OCI-LY3 (cell line): ENCODE data around the gene RALGAPB.
"Not testable (repeated sequence)": the region's sequence is repeated elsewhere in the genome, so short reads cannot be mapped to it uniquely, and the experiment has no call there.

ENCODE experiments used
- CTCF ChIP-seq: fragments of 200-600, 300-600 bp; sonication (generic); IDR thresholded peaks from 2 replicates; pipeline ENCODE4 v1.5.1; 2014; ENCODE audit warnings: antibody characterized with exemption, low read length, low read depth
- EZH2phosphoT487 ChIP-seq: fragments of 200-600 bp; shearing (Covaris generic); IDR thresholded peaks from 2 replicates; pipeline ENCODE4 v1.6.1; 2018; ENCODE audit warnings: antibody characterized with exemption, mixed run types, low read depth

GRCh38 chr20:38460631-38461030 lies 12.0 kb upstream of the RALGAPB start:
- TF ChIP-seq CTCF, EZH2phosphoT487: not testable (repeated sequence)
